Measurements from ENCODE around the gene NPAS2.

Gene NPAS2

DNA sequence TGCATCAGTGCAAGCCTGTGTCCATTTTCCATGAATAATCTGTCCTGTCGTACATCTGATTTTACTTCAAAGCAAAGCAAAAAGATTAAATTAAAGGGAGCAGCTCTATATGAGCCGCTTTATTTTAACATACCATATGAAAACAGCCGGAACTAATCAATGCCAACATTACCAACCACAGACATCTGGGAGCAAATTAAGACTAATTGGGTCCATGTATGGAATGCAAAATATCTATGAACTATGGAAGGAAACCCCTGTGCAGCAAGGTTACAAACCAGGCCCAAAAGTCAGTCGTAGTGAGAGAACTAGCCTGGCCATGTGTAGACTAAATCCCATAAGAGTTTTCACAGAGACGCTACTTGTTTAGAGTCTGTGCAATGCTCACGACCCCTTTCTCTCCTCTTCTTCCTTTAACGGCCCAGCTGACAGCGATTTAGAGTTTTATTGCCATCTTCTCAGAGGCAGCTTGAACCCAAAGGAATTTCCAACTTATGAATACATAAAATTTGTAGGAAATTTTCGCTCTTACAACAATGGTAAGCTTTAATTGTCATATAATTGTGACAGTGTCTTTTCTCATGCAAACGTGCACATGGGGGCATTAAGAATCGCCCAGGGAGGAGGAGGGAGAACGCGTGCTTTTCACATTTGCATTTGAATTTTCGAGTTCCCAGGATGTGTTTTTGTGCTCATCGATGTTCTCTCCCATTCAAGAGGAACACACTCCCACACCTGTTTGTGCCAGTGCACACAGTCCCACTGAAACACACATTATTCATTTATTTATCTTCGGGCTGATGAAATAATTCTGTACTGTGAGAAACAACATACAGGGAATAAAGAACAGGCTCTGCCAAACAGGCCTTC is 129.2 kb downstream of the NPAS2 start:
- no peak for DNase-seq

DNA sequence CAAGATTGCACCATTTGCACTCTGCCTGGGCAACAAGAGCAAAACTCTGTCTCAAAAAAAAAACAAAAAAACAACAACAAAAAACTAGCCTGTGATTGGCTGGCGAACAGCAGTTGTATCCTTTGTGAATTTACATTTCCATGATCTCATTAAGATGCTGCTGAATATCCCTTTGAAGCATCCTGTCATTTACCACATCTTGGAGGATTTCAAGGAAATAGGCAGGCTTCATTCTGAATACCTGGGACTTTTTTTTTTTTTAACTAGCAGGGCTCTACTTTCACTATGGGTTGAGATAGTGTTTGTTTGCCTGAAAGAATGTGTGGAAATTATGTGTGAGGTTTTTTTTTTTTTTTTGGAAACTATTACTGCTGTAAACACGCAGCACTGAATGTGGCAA is 132.6 kb downstream of the NPAS2 start:
- DNase-seq, result no peak

- no peak for DNase-seq
Measured at GRCh38 chr2:100953406-100954043, 133.6 kb downstream of the NPAS2 start.

GRCh38 chr2:100954044-100954420 is 134.1 kb downstream of the NPAS2 start:
- no peak for DNase-seq

- no peak for DNase-seq
Measured at GRCh38 chr2:100955226-100955625, 135.3 kb downstream of the NPAS2 start.

- DNase-seq, result no peak
Measured at GRCh38 chr2:100956081-100956480, 136.1 kb downstream of the NPAS2 start.

- DNase-seq, result no peak
Measured at GRCh38 chr2:100957996-100958653, 138.2 kb downstream of the NPAS2 start.

DNA sequence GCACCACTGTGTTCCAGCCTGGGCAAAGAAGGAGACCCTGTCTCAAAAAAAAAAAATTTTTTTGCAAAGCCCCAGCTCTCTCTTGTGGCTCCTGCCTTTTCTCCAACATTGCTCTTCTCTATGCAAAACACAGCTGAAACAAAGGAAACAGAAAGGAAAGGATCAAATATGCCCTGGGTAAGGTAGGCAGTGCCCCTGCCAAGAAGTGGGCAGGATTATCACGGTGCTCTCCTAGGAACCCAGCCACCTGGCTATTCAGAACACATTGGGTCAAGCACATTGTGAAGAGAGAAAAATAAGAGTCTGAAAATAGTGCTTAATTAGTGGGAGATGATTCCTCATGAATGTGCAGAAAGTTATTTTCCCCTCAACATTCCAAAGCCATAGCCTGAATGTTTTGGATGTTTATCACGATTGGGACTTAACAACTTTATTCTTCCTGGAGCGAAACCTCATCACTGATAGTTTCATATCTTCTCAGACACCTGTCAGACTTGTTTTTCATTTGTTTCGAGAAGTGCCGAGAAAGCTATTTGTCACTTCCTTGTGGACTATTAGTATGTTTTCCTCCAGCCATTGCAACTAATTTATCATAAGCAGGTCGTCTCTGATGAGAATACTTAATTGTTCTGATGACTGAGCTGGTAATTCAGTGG is 139.4 kb downstream of the NPAS2 start:
- no peak for DNase-seq

GRCh38 chr2:100960688-100961087 is 140.7 kb downstream of the NPAS2 start:
- no peak for DNase-seq

GRCh38 chr2:100962366-100963025 is 142.6 kb downstream of the NPAS2 start:
- DNase-seq, result no peak

DNA sequence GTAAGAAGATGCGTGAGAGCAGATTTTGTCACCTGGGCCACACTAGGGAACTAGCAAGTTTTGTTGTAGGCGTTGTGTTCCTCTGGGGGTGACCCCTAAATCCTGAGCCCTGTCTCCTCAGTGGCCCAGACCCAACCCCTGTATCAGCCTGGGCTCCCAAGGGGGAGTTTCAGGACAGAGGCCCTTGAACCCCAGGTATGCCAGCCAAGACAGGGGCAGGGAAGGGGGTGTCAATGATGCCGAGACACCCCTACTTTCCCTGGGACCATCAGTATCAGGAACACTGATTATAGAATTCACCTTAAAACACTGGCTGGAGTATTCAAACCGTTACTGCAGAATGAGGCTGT is 143.1 kb downstream of the NPAS2 start:
- no peak for DNase-seq

DNA sequence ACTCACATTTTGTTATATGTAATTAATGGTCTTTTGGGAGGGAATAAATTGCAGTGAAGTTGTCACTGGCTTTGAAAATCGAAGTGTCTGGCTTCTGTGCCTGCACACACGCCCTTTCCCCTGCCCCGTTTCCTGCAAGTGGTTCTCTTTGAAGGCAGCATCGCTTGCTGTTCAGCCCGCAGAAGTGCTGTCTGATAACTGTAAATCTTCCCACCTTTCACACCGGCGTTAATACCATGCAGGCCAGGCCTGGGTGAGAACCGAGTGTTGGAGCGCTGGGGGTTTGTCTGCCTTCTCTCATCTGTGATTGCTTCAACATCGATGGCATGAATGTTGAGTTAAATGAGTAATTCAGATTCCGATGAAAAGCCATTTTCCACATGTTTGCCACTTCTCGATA is 144.3 kb downstream of the NPAS2 start:
- DNase-seq, result no peak

DNA sequence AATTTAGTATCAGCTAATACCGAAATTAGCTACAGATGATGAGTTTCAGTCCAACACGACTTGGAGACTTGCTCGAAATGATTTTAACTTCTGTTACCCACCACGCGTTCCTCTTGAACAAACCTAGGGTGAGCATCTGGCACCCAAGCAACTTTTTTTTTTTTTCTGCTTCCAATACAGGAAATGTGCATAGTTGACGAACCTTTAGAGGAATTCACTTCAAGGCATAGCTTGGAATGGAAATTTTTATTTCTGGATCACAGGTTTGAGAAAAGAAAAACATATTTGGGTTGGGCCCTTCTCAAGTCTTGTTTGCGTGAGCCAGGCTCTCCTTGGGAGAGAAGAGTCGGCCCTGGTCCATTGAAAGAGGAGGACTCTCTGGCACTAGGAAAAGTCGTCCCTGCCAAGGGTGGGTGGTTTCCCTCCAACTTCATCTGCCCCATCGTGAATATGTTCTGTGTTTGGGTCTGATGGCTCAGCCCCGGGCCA is 144.8 kb downstream of the NPAS2 start:
- no peak for DNase-seq

DNA sequence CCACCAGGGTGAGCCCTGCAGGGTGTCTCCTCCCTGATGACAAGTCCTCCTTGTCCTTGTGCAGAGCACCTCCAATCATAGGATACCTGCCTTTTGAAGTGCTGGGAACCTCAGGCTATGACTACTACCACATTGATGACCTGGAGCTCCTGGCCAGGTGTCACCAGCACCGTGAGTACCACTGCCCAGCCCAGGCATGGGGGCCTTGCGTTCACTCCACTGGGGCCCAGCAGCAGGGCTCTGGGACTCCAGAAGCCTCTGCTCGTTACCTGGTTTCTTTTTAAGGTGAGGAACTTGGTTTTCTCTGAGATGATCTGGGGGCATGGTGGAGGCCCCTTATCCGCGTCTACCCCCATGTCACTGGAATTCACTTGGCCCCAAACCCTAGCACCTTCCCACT is 145.7 kb downstream of the NPAS2 start:
- no peak for DNase-seq

DNA sequence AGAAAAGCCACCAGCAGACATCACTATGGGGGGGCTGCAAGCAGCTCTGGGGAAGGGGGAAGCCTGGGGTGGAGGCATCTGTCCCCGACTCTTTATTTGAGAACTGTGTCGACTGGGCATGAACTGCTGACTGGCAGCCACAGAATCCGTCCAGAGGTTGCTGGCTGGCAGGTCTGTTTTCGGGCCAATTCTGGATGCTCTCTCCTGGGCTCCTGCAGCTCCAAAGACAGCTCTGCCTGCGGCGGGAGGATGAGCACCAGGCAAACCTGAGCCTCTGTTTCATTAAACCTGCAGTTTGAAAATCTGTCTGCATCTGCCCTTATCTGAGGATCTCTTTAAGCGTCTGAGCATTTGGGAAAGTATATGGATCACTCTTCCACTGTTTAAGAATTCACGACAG is 147.8 kb downstream of the NPAS2 start:
- no peak for DNase-seq

DNA sequence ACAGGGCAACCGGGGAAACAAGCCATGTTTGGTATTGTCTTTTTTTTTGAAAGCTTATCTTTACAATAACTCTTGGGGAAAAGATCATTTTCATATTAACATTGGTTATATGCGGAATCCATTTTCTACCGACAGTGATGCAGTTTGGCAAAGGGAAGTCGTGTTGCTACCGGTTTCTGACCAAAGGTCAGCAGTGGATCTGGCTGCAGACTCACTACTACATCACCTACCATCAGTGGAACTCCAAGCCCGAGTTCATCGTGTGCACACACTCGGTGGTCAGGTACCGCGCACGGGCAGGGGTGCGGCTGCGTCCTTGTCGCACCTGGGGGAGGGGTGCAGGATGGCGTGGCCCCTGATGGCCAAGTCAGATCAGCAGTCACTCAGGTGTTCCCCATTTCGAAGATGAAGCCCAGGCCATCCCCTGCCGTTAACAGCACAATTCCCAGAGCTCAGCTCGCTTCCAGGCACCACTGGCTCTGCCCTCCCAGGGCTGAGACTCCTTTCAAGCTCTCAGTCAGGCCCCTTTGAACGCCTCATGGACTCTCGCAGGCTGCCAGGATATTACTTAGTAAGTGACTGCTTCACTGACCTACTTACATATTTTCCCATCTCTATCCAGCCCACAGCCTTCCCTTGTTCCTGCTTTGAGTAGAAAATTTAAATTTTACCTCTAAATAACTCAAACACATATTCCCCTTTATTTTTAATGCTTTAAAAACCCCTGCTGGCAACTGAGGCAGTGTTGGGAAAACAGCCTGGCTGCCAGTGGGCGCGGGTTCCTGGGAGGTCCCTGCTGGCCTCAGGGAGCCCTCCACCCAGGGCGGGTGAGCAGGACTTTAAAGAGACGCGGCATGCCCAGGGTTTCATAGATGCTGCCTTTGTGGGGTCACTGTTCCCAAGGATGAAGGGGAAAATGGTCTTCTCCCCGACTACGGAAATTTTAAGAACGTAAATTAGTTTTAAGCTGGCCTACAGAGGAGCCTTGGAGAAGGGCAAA is 148.5 kb downstream of the NPAS2 start:
- DNase-seq, result no peak

DNA sequence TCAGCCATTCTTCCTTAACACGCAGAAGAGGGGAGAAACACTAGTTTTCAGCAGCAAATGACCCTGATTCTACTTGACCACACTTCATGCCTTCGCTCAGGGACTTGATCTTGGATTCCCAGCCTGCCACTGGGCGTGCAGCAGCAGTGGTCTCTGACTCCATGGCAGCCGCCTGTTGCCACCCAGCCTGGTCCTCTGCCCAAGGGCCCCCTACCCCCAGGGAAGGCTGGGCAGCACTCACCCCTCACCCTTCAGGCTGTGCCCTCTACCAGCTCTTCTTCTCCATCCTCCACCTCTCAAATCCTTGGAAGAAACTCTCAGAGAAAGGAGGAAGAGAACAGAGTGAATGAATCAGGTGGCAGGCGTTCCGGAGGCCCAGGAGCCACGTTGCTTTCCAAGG is 150.1 kb downstream of the NPAS2 start:
- no peak for DNase-seq

- DNase-seq, result no peak
Measured at GRCh38 chr2:100971221-100971620, 151.3 kb downstream of the NPAS2 start.

DNA sequence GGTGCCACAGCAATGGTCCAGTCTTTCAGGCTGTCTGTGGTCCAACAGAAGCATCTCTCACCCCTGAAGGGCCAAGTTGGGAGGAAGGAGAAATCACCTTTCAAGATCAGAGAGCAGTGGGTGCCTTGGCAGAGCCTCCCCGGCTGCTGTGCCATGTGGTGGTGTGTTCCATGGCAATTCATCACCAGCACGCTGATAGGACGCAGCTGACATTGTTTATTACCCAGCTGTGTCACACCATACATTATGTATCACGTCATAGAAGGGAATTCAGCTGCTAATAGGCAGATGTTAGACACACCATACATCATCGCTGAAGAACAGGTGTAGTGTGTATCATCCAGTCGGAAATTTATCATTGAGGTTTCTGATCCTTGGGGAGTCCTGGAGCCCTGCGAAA is 152.5 kb downstream of the NPAS2 start:
- DNase-seq, result no peak

DNA sequence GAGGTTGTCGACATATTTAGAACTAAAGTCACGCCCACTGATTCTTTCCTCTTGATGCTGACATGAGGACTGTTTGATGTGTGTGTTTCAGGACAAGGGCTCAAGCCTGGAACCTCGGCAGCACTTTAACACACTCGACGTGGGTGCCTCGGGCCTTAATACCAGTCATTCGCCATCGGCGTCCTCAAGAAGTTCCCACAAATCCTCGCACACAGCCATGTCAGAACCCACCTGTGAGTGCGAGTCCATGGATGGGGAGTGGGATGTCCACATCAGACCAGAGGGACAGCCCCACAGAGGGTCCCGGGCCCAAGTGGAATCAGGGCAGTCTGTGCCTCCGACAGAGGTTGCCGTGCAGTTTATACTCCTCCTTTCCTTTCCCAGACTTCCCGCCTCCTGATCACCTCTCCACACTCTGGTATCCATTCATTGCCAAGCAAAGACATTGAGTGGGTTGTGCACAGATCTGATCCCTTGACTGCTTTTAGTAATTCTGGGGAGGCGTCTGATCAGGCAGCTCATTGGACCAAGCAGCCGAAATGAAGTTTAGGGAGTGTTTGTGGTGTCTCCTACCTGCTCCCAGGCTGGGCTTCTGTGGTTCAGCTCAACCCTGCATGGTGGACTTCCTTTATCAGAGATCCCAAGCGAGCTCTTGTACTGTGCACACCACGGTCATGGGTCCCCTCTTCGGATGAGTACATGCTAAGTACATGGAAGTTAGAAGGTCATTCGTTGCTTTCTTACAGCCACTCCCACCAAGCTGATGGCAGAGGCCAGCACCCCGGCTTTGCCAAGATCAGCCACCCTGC is 155.0 kb downstream of the NPAS2 start:
- no peak for DNase-seq

DNA sequence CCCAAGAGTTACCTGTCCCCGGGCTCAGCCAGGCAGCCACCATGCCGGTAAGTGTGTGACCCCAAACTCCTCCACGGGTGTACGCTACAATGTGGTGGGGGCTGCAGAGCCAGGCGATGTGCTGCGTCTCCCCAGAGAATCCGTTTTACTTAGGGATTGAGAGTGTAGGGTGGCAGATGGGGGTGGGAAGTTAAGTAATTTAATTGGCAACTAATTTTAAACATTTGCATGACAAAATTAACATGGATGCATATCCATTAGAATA is 155.5 kb downstream of the NPAS2 start:
- DNase-seq, result no peak
